HUES6 (cell line): ENCODE results near the gene LONP2.

Source experiments
- H3K27ac ChIP-seq: 2 replicates; pipeline ENCODE4 v1.7.0; 2013; ENCODE audit warnings: low read depth, mild to moderate bottlenecking, low read length, inconsistent platforms
- H3K27me3 ChIP-seq: 2 replicates; pipeline ENCODE4 v1.6.1; 2013; ENCODE audit warnings: low read length; ENCODE audit not compliant: control insufficient read depth, insufficient read depth
- H3K36me3 ChIP-seq: 2 replicates; pipeline ENCODE4 v1.6.1; 2013; ENCODE audit warnings: low read length; ENCODE audit not compliant: control insufficient read depth, insufficient read depth
- H3K4me1 ChIP-seq: 2 replicates; pipeline ENCODE4 v1.6.1; 2013; ENCODE audit warnings: low read length; ENCODE audit not compliant: control insufficient read depth, insufficient read depth
- H3K4me3 ChIP-seq: 2 replicates; pipeline ENCODE4 v1.5.1; 2013; ENCODE audit warnings: low read depth, low read length
- H3K9ac ChIP-seq: one replicate; pipeline ENCODE4 v1.6.1; 2013; ENCODE audit warnings: mild to moderate bottlenecking, low read length
- H3K9me3 ChIP-seq: 2 replicates; pipeline ENCODE4 v1.6.1; 2013; ENCODE audit warnings: low read depth, low read length; ENCODE audit not compliant: control insufficient read depth, insufficient read depth

LONP2 gene

GRCh38 chr16:48405907-48406306 is 161.8 kb downstream of the LONP2 start:
- Histone ChIP-seq H3K9me3 (no peaks in the 10 kb centered on the region), H3K27me3 (no peaks in the 10 kb centered on the region), H3K36me3 (no peaks in the 10 kb centered on the region), H3K4me1 (peaks cover 6% of the 10 kb centered on the region), H3K9ac (no peak overlapping the region), H3K4me3 (no peak overlapping the region), H3K27ac (no peak overlapping the region)
